IPS-18a (cell line): ENCODE results near the gene TRIP6.

Source experiments
- H3K27ac ChIP-seq: one replicate; pipeline ENCODE4 v1.5.1; 2013; ENCODE audit warnings: low read length
- H3K27me3 ChIP-seq: one replicate; pipeline ENCODE4 v1.6.1; 2013; ENCODE audit warnings: mild to moderate bottlenecking, low read length; ENCODE audit not compliant: control insufficient read depth, insufficient read depth
- H3K36me3 ChIP-seq: one replicate; pipeline ENCODE4 v1.6.1; 2013; ENCODE audit warnings: low read depth, low read length; ENCODE audit not compliant: control insufficient read depth
- H3K4me1 ChIP-seq: one replicate; pipeline ENCODE4 v1.6.1; 2013; ENCODE audit warnings: low read depth, low read length; ENCODE audit not compliant: control insufficient read depth
- H3K4me3 ChIP-seq: one replicate; pipeline ENCODE4 v1.5.1; 2013; ENCODE audit warnings: low read length
- H3K9ac ChIP-seq: one replicate; pipeline ENCODE4 v1.6.1; 2013; ENCODE audit warnings: mild to moderate bottlenecking, low read length, moderate library complexity
- H3K9me3 ChIP-seq: one replicate; pipeline ENCODE4 v1.6.1; 2013; ENCODE audit warnings: low read depth, low read length; ENCODE audit not compliant: control insufficient read depth

Gene TRIP6, protein sequence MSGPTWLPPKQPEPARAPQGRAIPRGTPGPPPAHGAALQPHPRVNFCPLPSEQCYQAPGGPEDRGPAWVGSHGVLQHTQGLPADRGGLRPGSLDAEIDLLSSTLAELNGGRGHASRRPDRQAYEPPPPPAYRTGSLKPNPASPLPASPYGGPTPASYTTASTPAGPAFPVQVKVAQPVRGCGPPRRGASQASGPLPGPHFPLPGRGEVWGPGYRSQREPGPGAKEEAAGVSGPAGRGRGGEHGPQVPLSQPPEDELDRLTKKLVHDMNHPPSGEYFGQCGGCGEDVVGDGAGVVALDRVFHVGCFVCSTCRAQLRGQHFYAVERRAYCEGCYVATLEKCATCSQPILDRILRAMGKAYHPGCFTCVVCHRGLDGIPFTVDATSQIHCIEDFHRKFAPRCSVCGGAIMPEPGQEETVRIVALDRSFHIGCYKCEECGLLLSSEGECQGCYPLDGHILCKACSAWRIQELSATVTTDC

DNA sequence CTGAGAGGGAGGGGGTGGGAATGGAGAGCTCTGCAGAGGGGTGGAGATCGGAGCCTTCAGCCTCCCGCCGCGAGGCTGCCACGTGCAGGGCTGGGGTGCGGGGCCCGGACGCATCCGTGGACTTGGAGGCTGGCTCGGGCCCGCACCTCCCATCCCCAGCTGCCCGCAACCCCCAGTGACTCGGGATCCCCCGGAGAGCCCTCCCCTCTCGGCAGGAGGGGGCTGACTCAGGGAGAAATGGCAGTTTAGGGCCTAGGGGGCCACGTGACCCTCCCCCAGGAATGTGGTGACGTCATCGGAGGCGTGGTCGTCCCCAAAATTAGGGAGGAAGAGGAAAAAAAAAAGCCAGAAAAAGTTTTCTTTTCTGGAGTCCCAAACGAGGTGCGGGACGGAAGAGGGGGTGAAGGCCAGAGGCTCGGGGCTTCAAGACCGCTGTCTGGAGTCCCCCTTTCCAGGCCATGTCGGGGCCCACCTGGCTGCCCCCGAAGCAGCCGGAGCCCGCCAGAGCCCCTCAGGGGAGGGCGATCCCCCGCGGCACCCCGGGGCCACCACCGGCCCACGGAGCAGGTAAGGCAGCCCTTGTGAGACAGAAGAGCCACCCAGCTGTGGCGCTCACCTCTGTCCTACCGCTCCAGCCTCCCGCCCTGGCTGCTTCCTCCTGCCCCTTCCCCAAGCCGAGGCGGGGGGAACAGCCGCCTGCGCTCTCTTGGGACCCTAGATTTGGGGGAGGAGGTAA, at the start of gene TRIP6:
Gene TRIP6, plus strand, starts transcription at position 348 of the 736 bp plus-strand sequence. Its CDS starts 111 bp downstream, at position 459.
- peak within 1 kb of the TSS; percentile 77 for H3K27ac ChIP-seq
- H3K9ac ChIP-seq = peak within 1 kb of the TSS; percentile 77
- no peaks in the 10 kb centered on the region for H3K27me3 ChIP-seq
- H3K9me3 ChIP-seq = no peaks in the 10 kb centered on the region
- H3K4me1 ChIP-seq = peaks cover 8% of the 10 kb centered on the region
- peak within 1 kb of the TSS; percentile 71 for H3K4me3 ChIP-seq
- H3K36me3 ChIP-seq = peaks cover 21% of the 10 kb centered on the region

- no peaks in the 10 kb centered on the region for H3K4me1 ChIP-seq
- peaks cover 89% of the 10 kb centered on the region for H3K36me3 ChIP-seq
- no peak overlapping the region for H3K9ac ChIP-seq
- no peak overlapping the region for H3K4me3 ChIP-seq
- no peak overlapping the region for H3K27ac ChIP-seq
- no peaks in the 10 kb centered on the region for H3K27me3 ChIP-seq
- no peaks in the 10 kb centered on the region for H3K9me3 ChIP-seq
Observed at GRCh38 chr7:100818366-100818765, 48.8 kb upstream of the TRIP6 start.

DNA sequence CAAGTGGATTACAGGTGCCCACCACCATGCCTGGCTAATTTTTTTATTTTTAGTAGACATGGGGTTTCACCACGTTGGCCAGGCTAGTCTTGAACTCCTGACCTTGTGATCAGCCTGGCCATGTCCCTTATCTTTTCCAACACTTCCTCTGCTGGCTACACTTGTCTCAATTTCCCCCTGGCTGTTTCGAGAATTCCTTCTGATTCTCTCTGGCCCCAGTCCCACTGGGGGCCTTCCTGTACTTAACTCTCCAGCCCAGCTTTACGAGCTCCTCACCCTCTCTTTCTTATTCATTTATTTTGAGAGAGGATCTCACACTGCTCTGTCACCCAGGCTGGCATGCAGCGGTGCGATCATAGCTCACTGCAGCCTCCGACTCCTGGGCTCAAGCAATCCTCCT, 48.4 kb upstream of the TRIP6 start:
- H3K9ac ChIP-seq = no peak overlapping the region
- no peaks in the 10 kb centered on the region for H3K9me3 ChIP-seq
- H3K4me3 ChIP-seq = no peak overlapping the region
- H3K27ac ChIP-seq = no peak overlapping the region
- peaks cover 89% of the 10 kb centered on the region for H3K36me3 ChIP-seq
- no peaks in the 10 kb centered on the region for H3K4me1 ChIP-seq
- no peaks in the 10 kb centered on the region for H3K27me3 ChIP-seq

GRCh38 chr7:100819586-100819985, 47.6 kb upstream of the TRIP6 start:
- no peak overlapping the region for H3K27ac ChIP-seq
- peaks cover 86% of the 10 kb centered on the region for H3K36me3 ChIP-seq
- no peaks in the 10 kb centered on the region for H3K27me3 ChIP-seq
- H3K9me3 ChIP-seq = no peaks in the 10 kb centered on the region
- H3K4me3 ChIP-seq = no peak overlapping the region
- H3K4me1 ChIP-seq = no peaks in the 10 kb centered on the region
- no peak overlapping the region for H3K9ac ChIP-seq

DNA sequence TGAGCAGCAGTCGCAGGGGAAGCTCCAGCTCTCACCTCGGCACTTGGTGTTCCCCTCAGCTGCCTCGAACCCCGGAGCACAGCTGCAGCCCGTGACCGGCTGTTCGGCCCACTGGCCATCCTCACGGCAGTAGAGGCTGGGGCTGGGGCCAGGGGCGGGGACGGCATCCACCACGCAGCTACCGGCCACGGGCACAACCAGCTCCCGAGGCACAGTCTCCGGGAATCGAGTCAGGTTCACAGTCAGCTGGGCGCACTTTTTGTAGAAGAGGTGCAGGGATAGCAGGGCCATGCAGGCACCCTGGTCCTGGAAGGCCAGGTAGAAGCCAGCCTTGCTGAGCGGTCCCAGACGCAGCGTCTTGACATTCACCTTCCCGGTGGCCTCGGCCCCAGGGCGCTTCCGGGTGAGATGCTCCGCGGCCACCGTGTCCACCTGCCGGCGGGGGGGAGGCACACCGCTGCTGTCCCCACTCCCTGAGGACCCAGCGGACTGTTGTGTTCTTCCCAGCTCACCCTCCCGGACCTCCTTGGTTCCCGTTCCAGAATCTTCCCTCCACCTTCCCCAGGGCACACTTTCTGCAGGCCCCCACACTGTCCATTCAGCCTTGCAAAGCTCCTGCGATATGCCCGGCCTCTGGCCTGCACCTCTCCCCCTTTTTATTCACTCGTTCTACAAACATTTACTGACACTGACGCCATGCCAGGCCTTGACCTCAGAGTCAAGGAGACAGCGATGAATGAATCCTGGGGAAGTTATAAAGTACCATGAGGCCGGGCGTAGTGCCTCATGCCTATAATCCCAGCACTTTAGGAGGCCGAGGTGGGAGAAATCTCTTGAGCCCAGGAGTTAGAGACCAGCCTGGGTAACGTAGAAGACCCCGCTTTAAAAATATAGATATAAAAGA, 44.7 kb upstream of the TRIP6 start:
- Histone ChIP-seq H3K9ac (no peak overlapping the region), H3K36me3 (peaks cover 59% of the 10 kb centered on the region), H3K4me1 (no peaks in the 10 kb centered on the region), H3K4me3 (no peak overlapping the region), H3K9me3 (no peaks in the 10 kb centered on the region), H3K27ac (no peak overlapping the region), H3K27me3 (no peaks in the 10 kb centered on the region)

- H3K27me3 ChIP-seq = no peaks in the 10 kb centered on the region
- H3K36me3 ChIP-seq = peaks cover 56% of the 10 kb centered on the region
- H3K9ac ChIP-seq = no peak overlapping the region
- no peak overlapping the region for H3K4me3 ChIP-seq
- no peaks in the 10 kb centered on the region for H3K9me3 ChIP-seq
- H3K27ac ChIP-seq = no peak overlapping the region
- no peaks in the 10 kb centered on the region for H3K4me1 ChIP-seq
Observed at GRCh38 chr7:100823140-100823525, 44.1 kb upstream of the TRIP6 start.

GRCh38 chr7:100823534-100823933, 43.7 kb upstream of the TRIP6 start:
- Histone ChIP-seq H3K36me3 (peaks cover 52% of the 10 kb centered on the region), H3K27me3 (no peaks in the 10 kb centered on the region), H3K9me3 (no peaks in the 10 kb centered on the region), H3K9ac (no peak overlapping the region), H3K4me1 (no peaks in the 10 kb centered on the region), H3K4me3 (no peak overlapping the region), H3K27ac (no peak overlapping the region)

DNA sequence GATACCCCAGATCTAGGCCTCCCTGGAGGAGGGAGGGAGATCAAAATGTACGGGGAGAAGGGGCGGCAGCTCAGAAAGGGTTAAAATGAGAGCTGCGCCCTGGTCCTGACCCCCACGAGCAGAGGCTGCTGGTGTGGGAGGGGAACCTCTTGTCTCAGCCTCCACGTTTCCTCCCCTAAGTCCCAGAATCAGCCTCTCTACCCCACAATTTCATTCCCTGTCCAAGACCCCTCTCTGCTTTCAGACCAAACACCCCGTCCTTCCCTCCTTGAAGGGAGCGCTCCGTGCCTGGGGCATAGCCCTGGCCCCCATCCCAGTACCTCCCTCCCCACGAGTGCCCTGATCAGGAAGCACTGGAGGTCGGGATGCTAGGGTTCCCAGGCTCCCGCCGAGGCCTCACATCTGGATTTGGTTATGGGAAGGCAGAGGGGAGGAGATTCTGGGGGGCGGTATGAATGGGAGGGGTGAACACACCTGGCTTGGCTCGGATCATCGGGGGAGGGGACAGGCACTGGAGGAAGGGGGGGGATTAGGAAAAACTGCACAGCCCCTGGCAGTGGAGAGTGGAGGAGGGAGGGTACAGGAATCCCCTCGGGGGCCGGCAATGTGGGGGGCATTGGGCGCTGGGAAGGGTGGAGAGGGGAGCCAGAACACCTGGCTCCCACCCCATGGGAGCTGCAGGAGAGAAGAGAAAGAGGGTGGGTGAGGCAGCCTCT, 42.5 kb upstream of the TRIP6 start:
- Histone ChIP-seq H3K9me3 (no peaks in the 10 kb centered on the region), H3K27ac (no peak overlapping the region), H3K27me3 (no peaks in the 10 kb centered on the region), H3K36me3 (peaks cover 41% of the 10 kb centered on the region), H3K9ac (no peak overlapping the region), H3K4me3 (peak overlapping the region; percentile 93), H3K4me1 (no peaks in the 10 kb centered on the region)

GRCh38 chr7:100825215-100825671, 41.9 kb upstream of the TRIP6 start:
- Histone ChIP-seq H3K9ac (peak overlapping the region; percentile 90), H3K36me3 (peaks cover 35% of the 10 kb centered on the region), H3K27ac (no peak overlapping the region), H3K27me3 (no peaks in the 10 kb centered on the region), H3K9me3 (no peaks in the 10 kb centered on the region), H3K4me1 (no peaks in the 10 kb centered on the region), H3K4me3 (peak overlapping the region; percentile 93)

DNA sequence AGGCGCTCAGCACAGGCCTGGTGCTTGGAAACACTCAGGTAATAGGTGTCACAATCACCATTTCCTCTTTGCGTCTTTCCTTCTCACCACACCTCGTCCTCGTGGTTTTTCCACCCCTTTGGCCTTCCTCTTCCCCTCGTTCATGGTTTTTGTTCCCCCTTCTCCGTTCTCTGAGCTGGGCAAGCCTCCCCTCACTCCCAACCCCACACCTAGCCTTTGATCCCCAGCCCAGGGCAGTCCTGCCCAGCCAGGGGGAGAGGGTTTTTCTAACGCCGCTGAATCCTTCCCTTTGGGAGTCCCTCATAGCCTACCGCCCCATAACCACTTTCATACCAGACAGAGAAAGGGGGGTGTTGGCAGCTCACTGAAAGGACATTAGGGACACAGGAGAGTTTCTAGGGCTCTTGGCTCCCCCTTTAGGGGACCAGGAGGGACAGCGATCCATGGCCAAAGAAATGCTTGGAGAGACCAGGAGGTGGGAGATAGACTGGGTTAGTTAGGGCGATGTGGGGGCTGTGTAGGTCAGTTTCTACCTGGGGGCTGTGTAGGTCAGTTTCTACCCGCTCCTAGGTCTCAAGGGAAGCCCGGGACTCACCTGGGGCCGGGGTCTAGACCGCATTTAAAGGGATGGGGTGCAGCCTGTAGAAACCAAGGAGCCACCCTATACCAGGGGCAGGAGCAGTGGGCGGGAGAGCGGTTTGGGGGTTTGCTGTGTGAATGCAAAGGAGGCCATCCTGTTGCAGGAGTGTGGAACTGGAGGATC, 41.3 kb upstream of the TRIP6 start:
- H3K27me3 ChIP-seq = no peaks in the 10 kb centered on the region
- peak overlapping the region; percentile 93 for H3K4me3 ChIP-seq
- peak overlapping the region; percentile 90 for H3K9ac ChIP-seq
- H3K27ac ChIP-seq = peak overlapping the region; percentile 29
- H3K36me3 ChIP-seq = peaks cover 29% of the 10 kb centered on the region
- H3K4me1 ChIP-seq = no peaks in the 10 kb centered on the region
- no peaks in the 10 kb centered on the region for H3K9me3 ChIP-seq
